Measurements from ENCODE around the gene ABCA8. TPM values are rescaled to one million over a fixed set of nuclear protein-coding genes. Genes with fewer than 3 reads are reported as not detected.

ABCA8 gene
- total RNA-seq, 2 experiments from 2014 or later = not detected

- Histone ChIP-seq H3K27me3 (ENCODE audit: control insufficient read depth in 1 of 2, insufficient read depth in 2 of 2, low read length in 2 of 2) (no peaks in the 10 kb centered on the region), H3K36me3 (ENCODE audit: insufficient read depth, low read length) (no peaks in the 10 kb centered on the region), H3K4me3 (ENCODE audit: low read length) (no peak overlapping the region), H3K4me1 (ENCODE audit: insufficient read depth, low read length) (no peaks in the 10 kb centered on the region), H3K27ac (ENCODE audit: low read depth in 1 of 2, low read length in 2 of 2) (no peak overlapping the region), H3K9me3 (ENCODE audit: control insufficient read depth in 1 of 2, insufficient read depth in 1 of 2, low read length in 2 of 2) (peaks cover 0 to 3% of the 10 kb centered on the region in 2 experiments)
- Mint-ChIP-seq H3K4me3 (no peak overlapping the region), H3K36me3 (ENCODE audit: low read depth) (no peaks in the 10 kb centered on the region), H3K9me3 (peaks cover 3% of the 10 kb centered on the region), H3K27me3 (peaks cover 26% of the 10 kb centered on the region), H3K4me1 (ENCODE audit: low read depth) (no peaks in the 10 kb centered on the region), H3K27ac (no peak overlapping the region)
- POLR2A ChIA-PET = no interaction called here
- ATAC-seq (ENCODE audit: poor library complexity) = no peak
- no peak for DNase-seq
- intact Hi-C loops (cut with DNase I, micrococcal nuclease) = no loop called here
- CTCF ChIA-PET = no interaction called here
- no peak for TF ChIP-seq CTCF (IDR thresholded peaks at IDR 0.05)
Measured at GRCh38 chr17:68854452-68854851, 100.7 kb downstream of the ABCA8 start.

GRCh38 chr17:68853439-68853838 lies 101.8 kb downstream of the ABCA8 start:
- Mint-ChIP-seq H3K36me3 (ENCODE audit: low read depth) (no peaks in the 10 kb centered on the region), H3K9me3 (no peaks in the 10 kb centered on the region), H3K4me1 (ENCODE audit: low read depth) (no peaks in the 10 kb centered on the region), H3K27me3 (peaks cover 26% of the 10 kb centered on the region), H3K4me3 (no peak overlapping the region), H3K27ac (no peak overlapping the region)
- Histone ChIP-seq H3K27ac (ENCODE audit: low read depth in 1 of 2, low read length in 2 of 2) (no peak overlapping the region), H3K4me3 (ENCODE audit: low read length) (no peak overlapping the region), H3K4me1 (ENCODE audit: insufficient read depth, low read length) (no peaks in the 10 kb centered on the region), H3K9me3 (ENCODE audit: control insufficient read depth in 1 of 2, insufficient read depth in 1 of 2, low read length in 2 of 2) (peaks cover 0 to 2% of the 10 kb centered on the region in 2 experiments), H3K36me3 (ENCODE audit: insufficient read depth, low read length) (no peaks in the 10 kb centered on the region), H3K27me3 (ENCODE audit: control insufficient read depth in 1 of 2, insufficient read depth in 2 of 2, low read length in 2 of 2) (no peaks in the 10 kb centered on the region)
- no peak for TF ChIP-seq CTCF (IDR thresholded peaks at IDR 0.05)
- no peak for ATAC-seq (ENCODE audit: poor library complexity)
- ChIA-PET POLR2A (no interaction called here), CTCF (no interaction called here)
- no peak for DNase-seq
- intact Hi-C loops (cut with DNase I, micrococcal nuclease) = no loop called here

GRCh38 chr17:68853036-68853435 lies 102.2 kb downstream of the ABCA8 start:
- intact Hi-C loops (cut with DNase I, micrococcal nuclease) = no loop called here
- H3K4me1 ChIP-seq (ENCODE audit: insufficient read depth, low read length) = no peaks in the 10 kb centered on the region
- no peak overlapping the region for H3K4me3 ChIP-seq (ENCODE audit: low read length)
- CTCF ChIA-PET = no interaction called here
- ATAC-seq (ENCODE audit: poor library complexity) = no peak
- no peaks in the 10 kb centered on the region for H3K27me3 ChIP-seq (ENCODE audit: control insufficient read depth in 1 of 2, insufficient read depth in 2 of 2, low read length in 2 of 2)
- H3K9me3 Mint-ChIP-seq = no peaks in the 10 kb centered on the region
- no peak overlapping the region for H3K27ac ChIP-seq (ENCODE audit: low read depth in 1 of 2, low read length in 2 of 2)
- POLR2A ChIA-PET = no interaction called here
- H3K4me3 Mint-ChIP-seq = no peak overlapping the region
- H3K27ac Mint-ChIP-seq = no peak overlapping the region
- H3K27me3 Mint-ChIP-seq = peaks cover 26% of the 10 kb centered on the region
- no peak for DNase-seq
- no peaks in the 10 kb centered on the region for H3K36me3 Mint-ChIP-seq (ENCODE audit: low read depth)
- no peaks in the 10 kb centered on the region for H3K9me3 ChIP-seq (ENCODE audit: control insufficient read depth in 1 of 2, insufficient read depth in 1 of 2, low read length in 2 of 2)
- no peaks in the 10 kb centered on the region for H3K4me1 Mint-ChIP-seq (ENCODE audit: low read depth)
- H3K36me3 ChIP-seq (ENCODE audit: insufficient read depth, low read length) = no peaks in the 10 kb centered on the region
- TF ChIP-seq CTCF (IDR thresholded peaks at IDR 0.05) = no peak
